Activated CD4-positive, alpha-beta T cell treated with anti-CD3 and anti-CD28 coated beads, Interleukin-2, amount 50 U/mL, for 24 hours (primary cell): ENCODE results near the gene ARFRP1.
A peak's percentile ranks its signal among the peaks of the same experiment; 100 is the strongest.

Experiments used
- DNase-seq, 2 donors: peaks; one replicate each; pipeline ENCODE4 v3.0.0-alpha.2; 2020; ENCODE audit warnings: low read depth in 1 of 2, low spot score in 1 of 2

The ARFRP1 gene, protein sequence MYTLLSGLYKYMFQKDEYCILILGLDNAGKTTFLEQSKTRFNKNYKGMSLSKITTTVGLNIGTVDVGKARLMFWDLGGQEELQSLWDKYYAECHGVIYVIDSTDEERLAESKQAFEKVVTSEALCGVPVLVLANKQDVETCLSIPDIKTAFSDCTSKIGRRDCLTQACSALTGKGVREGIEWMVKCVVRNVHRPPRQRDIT

GRCh38 chr20:63707558-63708300 lies at the start of gene ARFRP1, which contains the start of gene ZGPAT:
ARFRP1 (minus strand) TSS chr20:63707976; CDS start chr20:63707091, 885 bp downstream.
ZGPAT (plus strand) TSS chr20:63708039; CDS start chr20:63708581, 542 bp downstream.
- peak; percentile 77 to 82 for DNase-seq

- no peak for DNase-seq
Measured at GRCh38 chr20:63756648-63756991, 48.8 kb upstream of the ARFRP1 start.

GRCh38 chr20:63755933-63756647 lies 48.3 kb upstream of the ARFRP1 start:
- no peak for DNase-seq

DNA sequence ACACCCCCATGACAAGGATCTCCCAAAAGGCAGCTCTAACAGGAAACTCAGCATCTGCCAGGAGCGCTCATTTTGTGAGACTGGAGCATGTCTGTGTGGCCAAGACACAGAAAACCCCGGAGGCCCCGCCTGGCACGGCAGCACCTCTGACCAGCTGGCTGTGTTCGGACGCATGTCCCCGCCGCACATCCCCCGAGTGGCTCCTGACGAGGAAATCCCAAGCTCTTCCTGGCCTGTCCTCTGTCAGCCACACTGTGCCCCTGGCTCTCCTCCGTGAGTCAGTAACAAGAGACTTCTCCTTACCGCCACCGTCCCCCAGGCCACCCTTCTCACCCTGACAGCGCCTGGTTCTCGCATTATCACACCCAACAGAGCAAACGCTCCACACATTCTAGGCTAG lies 46.2 kb upstream of the ARFRP1 start:
- DNase-seq, result no peak

DNA sequence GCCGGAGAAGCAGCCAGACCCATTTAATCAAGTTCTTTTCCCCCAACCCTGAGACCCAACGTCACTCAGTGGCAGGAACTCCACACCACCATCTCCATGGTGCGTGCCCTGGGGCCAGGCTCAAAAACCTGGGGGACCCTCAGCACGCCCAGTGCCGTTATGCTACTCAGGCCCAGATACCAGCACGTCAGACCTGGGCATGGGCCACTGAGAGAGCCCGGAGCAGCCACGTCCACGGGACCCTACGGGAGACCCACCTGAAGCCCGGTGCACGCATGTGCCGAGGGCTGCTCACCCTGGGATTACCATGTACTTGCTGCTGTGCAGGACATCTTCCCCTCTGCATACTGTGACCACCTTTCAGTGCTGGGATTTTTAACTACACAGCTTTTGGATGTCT lies 45.6 kb upstream of the ARFRP1 start:
- no peak for DNase-seq

DNA sequence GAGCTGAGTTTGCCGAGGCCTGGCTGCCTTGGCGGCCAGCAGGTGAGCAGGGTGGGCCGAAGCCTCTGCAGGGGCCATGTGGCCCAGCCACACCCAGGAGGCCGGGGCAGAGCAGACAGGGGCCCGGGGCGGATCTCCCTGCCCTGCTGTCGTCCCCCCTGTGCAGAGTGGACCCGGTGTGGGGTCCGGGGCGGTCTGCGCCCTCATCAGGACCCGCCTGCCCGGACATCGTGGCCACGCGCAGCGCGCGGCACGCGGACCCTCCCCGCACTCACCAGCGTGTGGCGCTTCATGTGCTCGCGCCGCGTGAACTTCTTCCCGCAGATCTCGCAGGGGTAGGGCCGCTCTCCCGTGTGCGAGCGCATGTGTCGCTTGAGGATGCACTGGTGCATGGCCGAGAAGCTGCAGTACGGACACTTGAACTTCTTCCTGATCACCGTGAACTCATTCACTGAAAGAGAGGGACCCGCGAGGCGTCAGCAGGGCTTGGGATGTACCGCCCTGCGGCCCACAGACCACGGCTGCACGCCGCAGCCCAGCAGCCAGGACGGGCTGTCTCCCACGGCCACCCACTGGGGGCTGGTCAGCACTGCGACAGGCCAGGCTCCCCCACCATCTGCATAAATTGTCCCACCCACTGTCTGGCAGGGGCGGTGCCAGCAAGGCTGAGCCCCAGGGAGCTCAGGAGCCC lies 44.8 kb upstream of the ARFRP1 start:
- DNase-seq, result no peak

- DNase-seq, result no peak
Measured at GRCh38 chr20:63751471-63752271, 43.9 kb upstream of the ARFRP1 start.

DNA sequence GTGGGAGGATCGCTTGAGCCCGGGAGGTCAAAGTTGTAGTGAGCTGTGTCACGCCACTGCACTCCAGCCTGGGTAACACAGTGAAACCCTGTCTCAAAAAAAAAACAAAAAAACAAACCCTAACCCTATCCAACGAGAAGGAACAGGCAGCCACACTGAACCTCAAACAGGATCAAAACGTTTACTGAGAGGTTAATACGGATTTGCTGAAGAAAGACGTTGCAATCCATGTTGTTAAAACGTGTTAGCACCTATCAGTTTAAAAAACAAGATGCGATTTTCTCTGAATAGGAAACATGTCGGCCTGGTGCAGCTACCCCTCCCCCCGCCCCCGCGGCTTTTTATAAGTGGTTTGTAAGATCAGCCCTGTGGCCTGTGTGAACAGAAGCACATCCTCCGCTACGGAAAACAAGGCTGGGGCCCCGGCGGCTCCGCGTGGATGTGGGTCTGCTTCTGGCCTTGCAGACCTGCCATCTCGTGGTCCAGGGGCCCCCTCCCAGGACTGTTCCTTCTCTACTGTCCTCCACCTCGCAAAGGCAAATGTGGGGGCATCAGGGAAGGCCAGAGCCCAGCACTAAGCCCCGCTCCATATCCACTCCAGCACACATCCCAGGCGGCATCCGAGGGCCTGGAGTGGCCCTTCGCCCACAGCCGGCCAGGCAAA lies 43.2 kb upstream of the ARFRP1 start:
- peak in 1 of 2 donors; percentile 26 for DNase-seq

DNA sequence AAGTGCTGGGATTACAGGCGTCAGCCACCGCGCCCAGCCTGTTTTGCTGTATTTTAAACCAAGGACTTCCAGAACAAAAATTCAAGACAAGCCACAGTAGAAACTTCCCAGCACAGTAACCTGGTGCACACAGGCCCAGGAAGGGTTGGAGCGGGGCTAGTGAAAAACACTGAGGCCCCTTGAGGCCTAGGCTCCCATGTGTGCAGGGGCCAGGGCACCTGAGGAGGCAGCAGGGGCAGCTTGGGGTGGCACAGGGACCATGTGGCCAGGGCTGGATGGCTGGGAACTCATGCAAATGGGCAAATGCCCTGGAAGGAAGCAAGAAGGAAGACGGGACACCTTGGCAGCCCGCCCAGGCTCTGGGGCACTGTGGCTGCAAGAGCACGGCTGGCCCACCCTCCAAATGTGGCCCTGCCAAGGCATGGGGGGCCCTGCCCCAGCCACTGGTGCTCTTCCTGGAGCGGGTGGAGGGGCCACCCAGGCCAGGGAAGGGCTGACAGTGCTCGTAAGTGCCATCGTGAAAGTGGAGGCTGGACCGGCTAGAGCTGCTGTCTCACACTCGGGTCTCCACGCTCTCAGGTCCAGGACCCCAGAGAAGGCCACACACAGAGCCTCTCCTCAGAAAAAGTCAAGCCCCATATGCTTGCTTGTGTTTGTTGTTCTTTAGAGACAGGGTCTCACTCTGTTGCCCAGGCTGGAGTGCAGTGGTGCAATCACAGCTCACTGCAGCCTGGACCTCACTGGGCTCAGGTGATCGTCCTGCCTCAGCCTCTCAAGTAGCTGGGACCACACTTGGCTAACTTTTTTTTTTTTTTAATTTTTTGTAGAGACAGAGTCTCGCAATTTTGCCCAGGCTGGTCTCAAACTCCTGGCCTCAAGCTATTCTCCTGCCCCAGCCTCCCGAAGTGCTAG lies 42.1 kb upstream of the ARFRP1 start:
- DNase-seq, result no peak

DNA sequence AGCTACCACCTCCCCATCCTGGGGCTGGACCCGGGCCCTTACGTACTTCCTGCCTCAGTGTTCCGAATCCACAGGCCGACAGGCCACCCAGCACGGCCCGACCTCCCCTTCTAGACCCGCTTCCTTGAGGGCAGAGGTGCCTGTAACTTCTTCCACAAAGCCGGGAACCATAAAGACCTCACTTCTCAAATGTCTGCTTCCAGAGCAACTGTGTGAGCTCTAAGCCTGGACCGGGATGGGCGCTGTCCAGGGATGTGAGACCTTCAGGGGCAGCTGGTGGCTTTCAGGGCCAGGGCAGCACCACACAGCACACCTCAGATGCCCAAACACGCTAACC lies 41.1 kb upstream of the ARFRP1 start:
- DNase-seq, result no peak

DNA sequence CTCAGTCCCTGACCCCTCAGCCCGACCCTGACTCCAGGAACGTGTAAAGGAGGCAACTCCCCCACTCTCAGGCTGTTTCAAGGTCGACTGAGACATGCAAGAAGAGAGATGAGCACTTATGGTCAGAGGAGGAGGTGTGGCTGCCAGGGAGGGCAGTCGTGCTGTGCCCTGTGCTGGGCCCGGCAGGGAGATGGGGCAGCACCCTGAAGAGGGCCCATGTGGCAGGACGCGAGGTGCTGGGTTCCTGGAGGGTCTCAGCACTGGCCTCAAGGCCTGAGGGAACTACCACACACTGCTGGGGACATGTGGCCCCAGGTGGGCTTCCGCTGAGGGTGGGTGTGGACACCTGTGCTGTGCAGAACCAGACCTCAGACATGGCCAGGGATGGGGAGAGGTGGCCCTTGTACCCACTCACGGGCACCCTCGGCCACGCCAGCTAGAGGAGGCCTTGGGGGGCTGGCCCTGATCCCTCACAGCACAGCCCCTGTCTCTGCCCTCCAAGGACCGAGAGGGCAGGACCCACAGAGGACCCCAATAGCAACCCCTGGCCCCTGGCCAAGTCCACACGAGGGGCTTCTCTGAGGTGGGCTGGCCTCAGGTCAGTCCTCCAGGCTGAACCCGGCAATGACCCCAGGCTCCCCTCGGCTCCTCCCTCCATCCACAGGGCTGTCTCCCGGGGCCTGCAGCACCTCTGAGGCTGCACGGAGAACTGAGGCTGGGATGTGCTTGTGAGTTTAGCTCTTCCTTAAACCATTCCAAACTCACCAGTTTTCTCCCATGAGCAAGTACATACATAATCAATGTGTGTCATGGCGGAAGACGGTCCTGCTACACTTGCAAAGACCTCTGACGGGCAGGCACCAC lies 40.5 kb upstream of the ARFRP1 start:
- no peak for DNase-seq

GRCh38 chr20:63747622-63748069 lies 39.9 kb upstream of the ARFRP1 start:
- DNase-seq, result no peak

GRCh38 chr20:63746751-63747315 lies 39.1 kb upstream of the ARFRP1 start:
- no peak for DNase-seq

DNA sequence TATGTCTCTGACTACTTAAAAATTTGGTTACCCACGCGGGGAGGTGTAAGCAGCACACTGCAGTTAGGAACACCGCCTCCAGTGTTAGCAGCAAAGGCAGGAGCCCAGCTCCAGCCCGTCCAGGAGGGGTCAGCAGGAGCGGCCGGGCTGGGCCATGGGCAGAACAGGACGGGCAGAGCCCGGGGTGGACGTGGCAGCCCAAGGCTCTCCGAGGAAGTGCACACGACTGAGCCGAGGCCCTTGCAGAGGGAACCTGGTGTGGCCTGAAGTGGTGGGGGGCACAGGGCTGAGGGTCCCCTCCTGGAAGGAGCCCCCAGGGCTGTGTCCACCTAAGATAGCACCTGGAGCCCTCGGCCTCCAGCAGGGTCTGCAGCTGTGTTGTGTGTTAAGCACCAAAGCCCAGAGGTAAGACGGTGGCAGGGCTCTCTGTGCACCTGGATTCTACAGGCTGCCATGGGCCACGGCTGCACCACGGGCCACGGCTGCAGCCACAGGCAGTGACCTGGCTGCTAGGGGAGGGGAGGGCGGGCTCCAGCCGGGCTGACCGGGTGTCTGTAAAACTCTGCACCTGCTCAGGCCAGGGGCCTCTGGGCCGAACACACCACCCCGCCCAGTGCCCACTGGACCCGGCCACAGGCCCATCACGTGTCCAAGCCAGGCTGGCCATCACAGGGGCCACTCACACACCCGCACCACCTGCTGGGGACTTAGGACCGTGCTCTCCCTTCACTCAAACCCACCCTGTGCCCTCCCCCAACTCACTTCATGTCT lies 38.4 kb upstream of the ARFRP1 start:
- no peak for DNase-seq

GRCh38 chr20:63745424-63745805 lies 37.6 kb upstream of the ARFRP1 start:
- DNase-seq, result no peak

GRCh38 chr20:63744574-63745423 lies 37.0 kb upstream of the ARFRP1 start:
- DNase-seq, result no peak
